ENCODE data around the gene OR10H4. TPM values are rescaled to one million over a fixed set of nuclear protein-coding genes. Genes with fewer than 3 reads are reported as not detected.
A peak's percentile ranks its signal among the peaks of the same experiment; 100 is the strongest.
"Not testable (repeated sequence)": the region's sequence is repeated elsewhere in the genome, so short reads cannot be mapped to it uniquely, and the experiment has no call there.

OR10H4 gene
- total RNA-seq (2014; rRNA removed; shearing (Covaris generic)), result not detected in 2 replicates

- Histone ChIP-seq H3K9me3 (replicated peaks) (peaks cover 22% of the 10 kb centered on the region), H3K36me3 (no peaks in the 10 kb centered on the region; the same call in 1 of the 2 replicates), H3K27me3 (no peaks in the 10 kb centered on the region)
These were observed at the start of gene OR10H4 for GRCh38 chr19:15948223-15949058. TSS of gene OR10H4 (plus strand) at chr19:15949008. CDS start at chr19:15949008, 0 bp downstream.

DNA sequence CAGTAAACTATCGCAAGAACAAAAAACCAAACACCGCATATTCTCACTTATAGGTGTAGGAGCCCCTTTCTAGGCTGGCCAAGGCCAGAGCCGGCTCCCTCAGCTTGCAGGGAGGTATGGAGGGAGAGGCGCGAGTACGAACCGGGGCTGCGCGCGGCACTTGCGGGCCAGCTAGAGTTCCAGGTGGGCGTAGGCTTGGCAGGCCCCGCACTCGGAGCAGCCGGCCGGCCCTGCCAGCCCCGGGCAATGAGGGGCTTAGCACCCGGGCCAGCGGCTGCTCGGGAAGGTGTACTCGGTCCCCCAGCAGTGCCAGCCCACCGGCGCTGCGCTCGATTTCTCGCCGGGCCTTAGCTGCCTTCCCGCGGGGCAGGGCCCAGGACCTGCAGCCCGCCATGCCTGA is 49.2 kb upstream of the OR10H4 start:
- not testable (repeated sequence) for H3K27me3 ChIP-seq; H3K9me3 ChIP-seq (replicated peaks); DNase-seq; H3K27ac ChIP-seq; H3K36me3 ChIP-seq; H3K4me3 ChIP-seq; H3K4me1 ChIP-seq

More at GRCh38 chr19:15948223-15949058, at the start of gene OR10H4:
- Histone ChIP-seq H3K4me1 (no peaks in the 10 kb centered on the region), H3K27ac (no peak within 1 kb of the TSS), H3K4me3 (no peak within 1 kb of the TSS)
- no peak for DNase-seq

- H3K27me3 ChIP-seq; H3K36me3 ChIP-seq; H3K27ac ChIP-seq; H3K9me3 ChIP-seq (replicated peaks); DNase-seq; H3K4me3 ChIP-seq; H3K4me1 ChIP-seq: not testable (repeated sequence)
These were observed 48.8 kb upstream of the OR10H4 start for GRCh38 chr19:15900032-15900431.

DNA sequence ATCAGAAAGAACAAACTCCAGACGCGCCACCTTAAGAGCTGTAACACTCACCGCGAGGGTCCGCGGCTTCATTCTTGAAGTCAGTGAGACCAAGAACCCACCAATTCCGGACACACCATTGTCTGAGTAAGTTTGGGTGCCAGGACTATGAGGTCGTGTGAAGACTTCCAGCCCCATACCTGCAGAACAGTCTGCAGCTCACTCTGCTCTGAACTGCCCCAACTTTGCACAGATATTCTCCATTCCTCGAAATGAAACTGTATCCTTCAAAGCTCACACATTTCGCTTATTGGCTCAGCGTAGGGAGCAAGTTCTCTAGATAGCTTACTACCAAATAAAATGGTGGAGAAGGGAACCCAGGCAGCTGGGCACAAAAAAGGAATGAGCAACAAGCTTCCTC is 48.3 kb upstream of the OR10H4 start:
- Histone ChIP-seq H3K9me3 (replicated peaks) (no peaks in the 10 kb centered on the region), H3K4me3 (no peak overlapping the region), H3K36me3 (no peaks in the 10 kb centered on the region), H3K27ac (no peak overlapping the region), H3K4me1 (no peaks in the 10 kb centered on the region), H3K27me3 (no peaks in the 10 kb centered on the region)
- no peak for DNase-seq

DNA sequence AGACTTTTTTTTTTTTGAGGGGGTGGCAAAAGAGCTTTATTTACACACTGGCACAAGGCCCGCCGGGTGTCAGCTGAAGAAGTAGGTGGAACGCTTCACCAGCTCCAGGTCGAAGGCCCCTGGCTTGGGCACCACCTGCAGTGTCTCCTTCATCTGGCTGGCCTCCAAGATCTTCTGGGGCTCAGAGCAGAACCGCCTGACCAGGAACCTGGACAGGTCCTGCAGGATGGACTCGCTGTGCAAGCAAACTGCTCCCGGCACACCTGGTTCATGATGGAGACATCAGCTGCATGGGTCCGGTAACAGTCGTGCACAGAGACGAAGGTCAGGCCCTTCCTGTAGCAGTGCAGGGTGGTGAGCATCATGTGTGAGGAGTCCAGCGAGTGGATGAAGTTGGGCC is 46.6 kb upstream of the OR10H4 start:
- no peaks in the 10 kb centered on the region for H3K27me3 ChIP-seq
- DNase-seq, result no peak
- no peaks in the 10 kb centered on the region for H3K36me3 ChIP-seq
- no peak overlapping the region for H3K27ac ChIP-seq
- H3K4me3 ChIP-seq, result no peak overlapping the region
- no peaks in the 10 kb centered on the region for H3K9me3 ChIP-seq (replicated peaks)
- H3K4me1 ChIP-seq, result no peaks in the 10 kb centered on the region

DNA sequence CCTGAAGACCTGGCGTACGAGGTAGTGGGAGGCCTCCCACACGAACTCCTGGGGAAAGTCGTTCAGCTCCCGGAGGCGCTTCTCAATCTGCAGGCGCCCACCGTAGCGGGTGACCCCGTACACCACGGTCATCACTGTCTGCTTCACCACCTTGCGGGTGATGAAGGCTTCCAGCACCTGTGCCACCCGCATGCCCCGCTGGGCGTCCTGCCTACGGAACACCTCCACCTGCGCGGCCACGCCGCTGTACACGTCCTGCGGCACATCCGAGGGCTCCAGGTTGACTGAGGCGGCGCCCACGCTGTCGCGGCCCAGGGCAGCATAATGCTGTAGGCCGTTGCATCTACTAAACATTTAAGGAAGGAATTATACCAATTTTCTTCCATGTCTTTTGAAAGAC is 45.9 kb upstream of the OR10H4 start:
- not testable (repeated sequence) for H3K9me3 ChIP-seq (replicated peaks); H3K4me3 ChIP-seq; H3K36me3 ChIP-seq; H3K27ac ChIP-seq; DNase-seq; H3K27me3 ChIP-seq; H3K4me1 ChIP-seq

GRCh38 chr19:15905026-15905425 is 43.8 kb upstream of the OR10H4 start:
- Histone ChIP-seq H3K4me3 (no peak overlapping the region), H3K9me3 (replicated peaks) (no peaks in the 10 kb centered on the region), H3K27me3 (no peaks in the 10 kb centered on the region), H3K27ac (no peak overlapping the region), H3K36me3 (no peaks in the 10 kb centered on the region), H3K4me1 (no peaks in the 10 kb centered on the region)
- no peak for DNase-seq

DNA sequence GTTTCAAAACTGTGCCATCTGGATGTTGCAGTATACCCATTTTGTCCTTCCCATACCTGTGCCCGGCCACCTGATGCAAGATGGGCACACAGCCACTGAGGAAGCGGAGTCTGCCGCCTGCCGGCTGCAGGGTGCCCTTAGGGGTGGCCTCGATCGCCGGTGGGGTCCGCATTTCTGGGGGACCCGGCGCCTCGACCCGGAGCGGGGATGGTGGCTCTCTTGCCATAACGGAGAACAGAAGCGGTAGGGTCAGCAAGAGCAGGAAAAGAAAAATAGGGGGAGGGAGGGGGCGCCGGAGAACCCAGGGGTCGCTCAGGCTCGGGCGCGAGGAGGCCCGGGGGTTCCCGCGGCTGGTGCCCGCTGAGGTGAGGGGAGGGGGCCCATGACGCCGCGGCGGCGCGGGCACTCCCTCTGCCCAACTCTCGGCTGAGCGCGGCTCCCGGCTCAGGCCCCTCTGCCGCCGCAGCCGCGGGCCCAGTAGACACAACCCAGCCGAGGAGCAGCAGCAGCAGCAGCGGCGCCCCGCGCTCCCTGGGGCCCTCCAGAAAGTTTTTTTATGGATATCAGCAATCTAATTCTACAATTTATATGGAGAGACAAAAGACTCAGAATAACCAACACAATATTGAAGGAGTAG is 37.1 kb upstream of the OR10H4 start:
- DNase-seq, result no peak
- H3K27ac ChIP-seq, result no peak overlapping the region
- no peaks in the 10 kb centered on the region for H3K4me1 ChIP-seq
- no peaks in the 10 kb centered on the region for H3K36me3 ChIP-seq
- no peak overlapping the region for H3K4me3 ChIP-seq
- H3K27me3 ChIP-seq, result no peaks in the 10 kb centered on the region
- H3K9me3 ChIP-seq (replicated peaks), result no peaks in the 10 kb centered on the region

GRCh38 chr19:15913384-15913783 is 35.4 kb upstream of the OR10H4 start:
- Histone ChIP-seq H3K36me3 (no peaks in the 10 kb centered on the region), H3K9me3 (replicated peaks) (no peaks in the 10 kb centered on the region), H3K4me1 (no peaks in the 10 kb centered on the region), H3K4me3 (no peak overlapping the region), H3K27me3 (no peaks in the 10 kb centered on the region), H3K27ac (no peak overlapping the region)
- no peak for DNase-seq

- no peak overlapping the region for H3K27ac ChIP-seq
- DNase-seq, result no peak
- no peak overlapping the region for H3K4me3 ChIP-seq
- H3K36me3 ChIP-seq, result no peaks in the 10 kb centered on the region
- H3K4me1 ChIP-seq, result no peaks in the 10 kb centered on the region
- no peaks in the 10 kb centered on the region for H3K9me3 ChIP-seq (replicated peaks)
- H3K27me3 ChIP-seq, result no peaks in the 10 kb centered on the region
These were observed 35.0 kb upstream of the OR10H4 start for GRCh38 chr19:15913830-15914229.

DNA sequence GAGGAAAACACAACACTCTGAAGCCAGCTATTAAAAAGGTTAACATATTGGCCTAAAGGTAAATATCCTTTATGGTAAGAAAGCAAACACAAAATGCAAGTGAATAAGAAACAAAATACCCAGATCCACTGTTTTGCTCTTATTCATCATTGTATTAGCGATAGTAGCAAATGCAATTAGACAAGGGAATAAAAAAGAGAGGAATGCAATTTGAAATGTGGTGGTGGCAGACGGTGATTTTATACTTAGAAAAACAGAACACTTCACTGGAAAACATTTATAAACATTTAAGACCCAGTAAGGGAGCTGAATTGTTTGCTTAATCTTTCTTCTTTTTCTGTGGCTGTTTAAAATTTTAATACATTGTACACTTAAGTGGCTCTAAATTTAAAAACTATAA is 33.7 kb upstream of the OR10H4 start:
- H3K4me3 ChIP-seq, result no peak overlapping the region
- no peaks in the 10 kb centered on the region for H3K4me1 ChIP-seq
- H3K27me3 ChIP-seq, result no peaks in the 10 kb centered on the region
- H3K9me3 ChIP-seq (replicated peaks), result no peaks in the 10 kb centered on the region
- no peaks in the 10 kb centered on the region for H3K36me3 ChIP-seq
- H3K27ac ChIP-seq, result no peak overlapping the region
- DNase-seq, result no peak

GRCh38 chr19:15919243-15919642 is 29.6 kb upstream of the OR10H4 start:
- Histone ChIP-seq H3K9me3 (replicated peaks) (no peaks in the 10 kb centered on the region), H3K27me3 (no peaks in the 10 kb centered on the region), H3K4me3 (no peak overlapping the region), H3K27ac (no peak overlapping the region), H3K4me1 (no peaks in the 10 kb centered on the region), H3K36me3 (no peaks in the 10 kb centered on the region)
- DNase-seq, result no peak

DNA sequence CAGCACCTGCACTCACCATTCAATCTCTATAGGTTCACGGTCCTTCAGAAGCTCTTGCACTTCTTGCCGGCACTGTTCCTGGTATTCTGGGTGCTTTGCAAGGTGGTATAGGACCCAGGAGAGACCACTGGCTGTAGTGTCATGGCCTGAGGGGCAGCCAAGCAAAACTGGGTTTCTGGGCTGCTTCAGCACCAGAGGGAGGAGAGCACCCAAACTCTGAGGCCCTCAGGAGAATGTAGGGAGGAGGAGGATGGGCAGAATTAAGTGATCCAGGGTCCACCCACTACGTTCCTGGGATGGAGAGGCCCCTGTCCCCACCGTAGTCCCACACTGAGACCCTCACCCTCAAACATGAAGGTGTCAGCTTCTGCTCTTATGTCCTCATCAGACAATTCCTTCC is 26.8 kb upstream of the OR10H4 start:
- H3K4me1 ChIP-seq, result no peaks in the 10 kb centered on the region
- H3K27ac ChIP-seq, result no peak overlapping the region
- H3K36me3 ChIP-seq, result no peaks in the 10 kb centered on the region
- no peak for DNase-seq
- no peak overlapping the region for H3K4me3 ChIP-seq
- no peaks in the 10 kb centered on the region for H3K9me3 ChIP-seq (replicated peaks)
- H3K27me3 ChIP-seq, result no peaks in the 10 kb centered on the region

- no peaks in the 10 kb centered on the region for H3K36me3 ChIP-seq
- H3K9me3 ChIP-seq (replicated peaks), result no peaks in the 10 kb centered on the region
- H3K27me3 ChIP-seq, result no peaks in the 10 kb centered on the region
- H3K4me3 ChIP-seq, result no peak overlapping the region
- no peaks in the 10 kb centered on the region for H3K4me1 ChIP-seq
- DNase-seq, result no peak
- H3K27ac ChIP-seq, result no peak overlapping the region
These were observed 25.1 kb upstream of the OR10H4 start for GRCh38 chr19:15923702-15924101.

DNA sequence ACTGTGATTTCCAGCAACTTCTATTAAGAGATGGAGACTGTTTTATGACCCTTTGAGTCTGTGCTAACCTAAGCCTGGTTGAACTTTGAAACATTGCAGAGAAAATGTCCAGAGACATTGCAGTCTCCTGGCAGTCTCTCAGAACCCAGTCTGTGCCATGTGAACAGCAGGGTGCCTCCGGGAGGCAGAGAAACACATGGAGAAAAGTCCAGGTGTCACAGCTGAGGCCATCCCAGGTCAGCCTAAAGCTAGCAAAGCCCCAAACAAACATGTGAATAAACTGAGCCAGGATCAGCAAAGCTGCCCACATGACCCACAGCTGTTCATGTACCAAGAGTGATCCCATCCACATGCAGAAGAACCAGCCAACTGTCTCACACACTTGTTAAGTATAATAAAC is 22.3 kb upstream of the OR10H4 start:
- no peaks in the 10 kb centered on the region for H3K4me1 ChIP-seq
- no peaks in the 10 kb centered on the region for H3K27me3 ChIP-seq
- DNase-seq, result peak in 1 of 2 experiments; percentile 14
- no peaks in the 10 kb centered on the region for H3K36me3 ChIP-seq
- H3K27ac ChIP-seq, result no peak overlapping the region
- no peaks in the 10 kb centered on the region for H3K9me3 ChIP-seq (replicated peaks)
- no peak overlapping the region for H3K4me3 ChIP-seq

DNA sequence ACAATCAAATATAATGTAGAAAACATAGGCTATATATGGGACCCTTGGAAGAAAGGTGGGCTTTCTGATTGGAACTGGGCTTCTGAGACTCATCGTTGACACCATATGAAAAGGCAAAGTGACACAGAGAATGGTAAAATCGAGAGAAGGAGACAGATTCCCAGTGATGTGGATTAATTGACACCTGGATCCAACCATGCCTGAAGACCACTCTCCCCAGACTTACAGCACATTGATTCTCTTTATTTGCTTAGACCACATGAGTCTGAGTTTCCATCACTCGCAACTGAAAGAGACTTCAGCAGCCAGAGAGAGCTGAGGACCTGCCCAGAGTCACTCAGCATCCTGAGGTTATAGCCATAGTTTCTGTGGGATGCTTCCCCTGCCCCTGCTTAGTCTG is 20.5 kb upstream of the OR10H4 start:
- H3K27ac ChIP-seq, result no peak overlapping the region
- H3K4me1 ChIP-seq, result no peaks in the 10 kb centered on the region
- no peaks in the 10 kb centered on the region for H3K36me3 ChIP-seq
- DNase-seq, result no peak
- no peak overlapping the region for H3K4me3 ChIP-seq
- H3K9me3 ChIP-seq (replicated peaks), result no peaks in the 10 kb centered on the region
- no peaks in the 10 kb centered on the region for H3K27me3 ChIP-seq
